SK-N-SH treated with all-trans-retinoic acid at 6 μM for 48 hours (cell line): ENCODE results near the gene SYDE1.

Experiments
- ARNTL ChIP-seq: fragments of 450-650 bp; formaldehyde crosslinking; IDR thresholded peaks from 2 replicates; pipeline ENCODE4 v1.5.0; 2020; ENCODE audit warnings: low read depth, mild to moderate bottlenecking, moderate library complexity, borderline replicate concordance
- BACH2 ChIP-seq: fragments of 250-450 bp; sonication (Bioruptor Pico); IDR thresholded peaks from 2 replicates; pipeline ENCODE4 v1.9.0; 2021; ENCODE audit warnings: mild to moderate bottlenecking, borderline replicate concordance
- CSDC2 ChIP-seq: fragments of 250-450 bp; sonication (Bioruptor Pico); IDR thresholded peaks from 2 replicates; pipeline ENCODE4 v1.5.0; 2020; ENCODE audit warnings: mild to moderate bottlenecking, moderate library complexity
- ESRRG ChIP-seq: fragments of 250-450 bp; sonication (Bioruptor Pico); IDR thresholded peaks from 2 replicates; pipeline ENCODE4 v1.6.1; 2021; ENCODE audit warnings: mild to moderate bottlenecking
- GLIS3 ChIP-seq: fragments of 250-450 bp; sonication (Bioruptor Pico); IDR thresholded peaks from 2 replicates; pipeline ENCODE4 v1.5.0; 2020; ENCODE audit warnings: mild to moderate bottlenecking, moderate library complexity
- ISL1 ChIP-seq: fragments of 250-450 bp; sonication (Bioruptor Pico); IDR thresholded peaks from 2 replicates; pipeline ENCODE4 v2.1.2; 2022; ENCODE audit warnings: mild to moderate bottlenecking, moderate library complexity
- PATZ1 ChIP-seq: fragments of 250-450 bp; sonication (Bioruptor Pico); IDR thresholded peaks from 2 replicates; pipeline ENCODE4 v1.8.0; 2020; ENCODE audit warnings: mild to moderate bottlenecking, moderate library complexity, borderline replicate concordance
- RARB ChIP-seq: fragments of 250-450 bp; sonication (Bioruptor Pico); IDR thresholded peaks from 2 replicates; pipeline ENCODE4 v1.8.0; 2021; ENCODE audit warnings: mild to moderate bottlenecking, moderate library complexity
- SNAI2 ChIP-seq: fragments of 250-450 bp; sonication (Bioruptor Pico); IDR thresholded peaks from 2 replicates; pipeline ENCODE4 v1.5.0; 2020; ENCODE audit warnings: mild to moderate bottlenecking, moderate library complexity
- TCF4 ChIP-seq: fragments of 250-450 bp; sonication (Bioruptor Pico); IDR thresholded peaks from 2 replicates; pipeline ENCODE4 v1.8.0; 2021; ENCODE audit warnings: mild to moderate bottlenecking, moderate library complexity, borderline replicate concordance
- ZFP3 ChIP-seq: fragments of 250-450 bp; sonication (Bioruptor Pico); IDR thresholded peaks from 2 replicates; pipeline ENCODE4 v1.5.0; 2020; ENCODE audit warnings: mild to moderate bottlenecking, moderate library complexity
- ZFP30 ChIP-seq: fragments of 450-650 bp; formaldehyde crosslinking; IDR thresholded peaks from 2 replicates; pipeline ENCODE4 v1.5.0; 2022; ENCODE audit warnings: mild to moderate bottlenecking, moderate library complexity
- TF ChIP-seq, protein P1 (sequence below): fragments of 250-450 bp; sonication (Bioruptor Pico); IDR thresholded peaks from 2 replicates; pipeline ENCODE4 v1.5.1; 2020; ENCODE audit warnings: low read depth, mild to moderate bottlenecking, moderate library complexity
- TF ChIP-seq, protein P2 (sequence below): fragments of 250-450 bp; sonication (Bioruptor Pico); IDR thresholded peaks from 2 replicates; pipeline ENCODE4 v1.5.0; 2020; ENCODE audit warnings: mild to moderate bottlenecking, moderate library complexity

GRCh38 chr19:15128162-15128770, 21.1 kb downstream of the SYDE1 start:
- no peak for TF ChIP-seq CSDC2 (CRISPR knock-in tag)
- TF ChIP-seq GLIS3 (CRISPR knock-in tag): no peak
- TF ChIP-seq, protein P1, sequence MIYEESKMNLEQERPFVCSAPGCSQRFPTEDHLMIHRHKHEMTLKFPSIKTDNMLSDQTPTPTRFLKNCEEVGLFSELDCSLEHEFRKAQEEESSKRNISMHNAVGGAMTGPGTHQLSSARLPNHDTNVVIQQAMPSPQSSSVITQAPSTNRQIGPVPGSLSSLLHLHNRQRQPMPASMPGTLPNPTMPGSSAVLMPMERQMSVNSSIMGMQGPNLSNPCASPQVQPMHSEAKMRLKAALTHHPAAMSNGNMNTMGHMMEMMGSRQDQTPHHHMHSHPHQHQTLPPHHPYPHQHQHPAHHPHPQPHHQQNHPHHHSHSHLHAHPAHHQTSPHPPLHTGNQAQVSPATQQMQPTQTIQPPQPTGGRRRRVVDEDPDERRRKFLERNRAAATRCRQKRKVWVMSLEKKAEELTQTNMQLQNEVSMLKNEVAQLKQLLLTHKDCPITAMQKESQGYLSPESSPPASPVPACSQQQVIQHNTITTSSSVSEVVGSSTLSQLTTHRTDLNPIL (CRISPR knock-in tag): no peak
- no peak for TF ChIP-seq ZFP30 (CRISPR knock-in tag)
- TF ChIP-seq ZFP3: no peak
- no peak for TF ChIP-seq PATZ1 (CRISPR knock-in tag)
- TF ChIP-seq, protein P2, sequence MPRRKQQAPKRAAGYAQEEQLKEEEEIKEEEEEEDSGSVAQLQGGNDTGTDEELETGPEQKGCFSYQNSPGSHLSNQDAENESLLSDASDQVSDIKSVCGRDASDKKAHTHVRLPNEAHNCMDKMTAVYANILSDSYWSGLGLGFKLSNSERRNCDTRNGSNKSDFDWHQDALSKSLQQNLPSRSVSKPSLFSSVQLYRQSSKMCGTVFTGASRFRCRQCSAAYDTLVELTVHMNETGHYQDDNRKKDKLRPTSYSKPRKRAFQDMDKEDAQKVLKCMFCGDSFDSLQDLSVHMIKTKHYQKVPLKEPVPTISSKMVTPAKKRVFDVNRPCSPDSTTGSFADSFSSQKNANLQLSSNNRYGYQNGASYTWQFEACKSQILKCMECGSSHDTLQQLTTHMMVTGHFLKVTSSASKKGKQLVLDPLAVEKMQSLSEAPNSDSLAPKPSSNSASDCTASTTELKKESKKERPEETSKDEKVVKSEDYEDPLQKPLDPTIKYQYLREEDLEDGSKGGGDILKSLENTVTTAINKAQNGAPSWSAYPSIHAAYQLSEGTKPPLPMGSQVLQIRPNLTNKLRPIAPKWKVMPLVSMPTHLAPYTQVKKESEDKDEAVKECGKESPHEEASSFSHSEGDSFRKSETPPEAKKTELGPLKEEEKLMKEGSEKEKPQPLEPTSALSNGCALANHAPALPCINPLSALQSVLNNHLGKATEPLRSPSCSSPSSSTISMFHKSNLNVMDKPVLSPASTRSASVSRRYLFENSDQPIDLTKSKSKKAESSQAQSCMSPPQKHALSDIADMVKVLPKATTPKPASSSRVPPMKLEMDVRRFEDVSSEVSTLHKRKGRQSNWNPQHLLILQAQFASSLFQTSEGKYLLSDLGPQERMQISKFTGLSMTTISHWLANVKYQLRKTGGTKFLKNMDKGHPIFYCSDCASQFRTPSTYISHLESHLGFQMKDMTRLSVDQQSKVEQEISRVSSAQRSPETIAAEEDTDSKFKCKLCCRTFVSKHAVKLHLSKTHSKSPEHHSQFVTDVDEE (CRISPR knock-in tag): no peak
- no peak for TF ChIP-seq BACH2 (CRISPR knock-in tag)
- TF ChIP-seq ISL1 (CRISPR knock-in tag): no peak
- no peak for TF ChIP-seq RARB (CRISPR knock-in tag)
- TF ChIP-seq SNAI2 (CRISPR knock-in tag): no peak
- no peak for TF ChIP-seq ESRRG (CRISPR knock-in tag)
- no peak for TF ChIP-seq ARNTL (CRISPR knock-in tag)
- TF ChIP-seq TCF4: no peak
